ENCODE data around the gene FLYWCH1. TPM values are rescaled to one million over a fixed set of nuclear protein-coding genes. Genes with fewer than 3 reads are reported as not detected.
A peak's percentile ranks its signal among the peaks of the same experiment; 100 is the strongest.
"Not testable (repeated sequence)": the region's sequence is repeated elsewhere in the genome, so short reads cannot be mapped to it uniquely, and the experiment has no call there.

Gene FLYWCH1
- polyA plus RNA-seq, 3 donors: 5.0 to 42.7 (median 7.1) TPM

GRCh38 chr16:2927010-2927646 lies 15.4 kb downstream of the FLYWCH1 start:
- H3K27me3 ChIP-seq (ENCODE audit: control insufficient read depth in 2 of 2, insufficient read depth in 2 of 2, low read length in 2 of 2): no peaks in the 10 kb centered on the region
- no peak overlapping the region for H3K27ac ChIP-seq (ENCODE audit: low read depth in 1 of 2, low read length in 2 of 2)
- H3K79me2 ChIP-seq (ENCODE audit: insufficient read depth, low read length): no peaks in the 10 kb centered on the region
- intact Hi-C loops (cut with micrococcal nuclease): loop anchor here in 1 of 2 donors (2.0 kb wide), 1 partner anchor 88 kb away; no protein-coding TSS in a partner anchor
- peak overlapping the region in 3 of 7 donors; percentile 9 to 82 (median 43) for H3K27ac Mint-ChIP-seq
- H3K36me3 ChIP-seq (replicated peaks in 1 of 2; ENCODE audit: control insufficient read depth in 1 of 2, insufficient read depth in 2 of 2, low read length in 2 of 2): peaks cover 17 to 27% of the 10 kb centered on the region in 2 donors
- peak overlapping the region in 1 of 3 experiments; percentile 31 for H3K4me3 ChIP-seq (replicated peaks in 1 of 3; ENCODE audit: low read depth in 2 of 3, low read length in 3 of 3)
- H3K4me1 Mint-ChIP-seq: peaks cover 8% of the 10 kb centered on the region
- H3K27me3 Mint-ChIP-seq (ENCODE audit: low read depth in 3 of 3): no peaks in the 10 kb centered on the region
- TF ChIP-seq CTCF (IDR thresholded peaks at IDR 0.05): peak; percentile 95
- H3K4me2 ChIP-seq (replicated peaks; ENCODE audit: extremely low read depth, low read length, poor library complexity, severe bottlenecking): peak overlapping the region; percentile 55
- peak; percentile 86 to 92 (median 90) for DNase-seq
- H3K36me3 Mint-ChIP-seq: peaks cover 16 to 40% of the 10 kb centered on the region in 2 donors
- peaks cover 6 to 8% of the 10 kb centered on the region in 2 donors for H3K4me1 ChIP-seq (ENCODE audit: control insufficient read depth in 1 of 2, insufficient read depth in 2 of 2, low read length in 2 of 2)
- no peaks in the 10 kb centered on the region for H3K9me3 ChIP-seq (replicated peaks in 1 of 2; ENCODE audit: control insufficient read depth in 1 of 2, insufficient read depth in 1 of 2, low read length in 2 of 2)
- 5% methylated on average over 15 of the region's 19 CpGs for WGBS (ENCODE audit: insufficient coverage)
- H2AFZ ChIP-seq (ENCODE audit: insufficient read depth, low read depth, low read length, poor library complexity, severe bottlenecking): peak overlapping the region; percentile 56
- peaks cover 0 to 3% (median 0%) of the 10 kb centered on the region in 7 donors for H3K9me3 Mint-ChIP-seq
- H4K20me1 ChIP-seq (ENCODE audit: insufficient read depth, low read length): peaks cover 6% of the 10 kb centered on the region
- H3K9ac ChIP-seq (ENCODE audit: insufficient read depth, low read length, poor library complexity, severe bottlenecking): no peak overlapping the region
- no peak overlapping the region for H3K4me3 Mint-ChIP-seq

- H3K36me3 Mint-ChIP-seq: peaks cover 16 to 41% of the 10 kb centered on the region in 2 donors
- H3K27ac Mint-ChIP-seq; H3K4me2 ChIP-seq (replicated peaks; ENCODE audit: extremely low read depth, low read length, poor library complexity, severe bottlenecking); H3K4me1 ChIP-seq (ENCODE audit: control insufficient read depth in 1 of 2, insufficient read depth in 2 of 2, low read length in 2 of 2); H2AFZ ChIP-seq (ENCODE audit: insufficient read depth, low read depth, low read length, poor library complexity, severe bottlenecking); H3K9me3 Mint-ChIP-seq; H3K27me3 Mint-ChIP-seq (ENCODE audit: low read depth in 3 of 3); H3K4me3 ChIP-seq (replicated peaks in 1 of 3; ENCODE audit: low read depth in 2 of 3, low read length in 3 of 3); H3K27ac ChIP-seq (ENCODE audit: low read depth in 1 of 2, low read length in 2 of 2); DNase-seq; intact Hi-C loops (cut with micrococcal nuclease); H3K27me3 ChIP-seq (ENCODE audit: control insufficient read depth in 2 of 2, insufficient read depth in 2 of 2, low read length in 2 of 2); H4K20me1 ChIP-seq (ENCODE audit: insufficient read depth, low read length); H3K4me3 Mint-ChIP-seq; H3K4me1 Mint-ChIP-seq; H3K79me2 ChIP-seq (ENCODE audit: insufficient read depth, low read length); H3K9me3 ChIP-seq (replicated peaks in 1 of 2; ENCODE audit: control insufficient read depth in 1 of 2, insufficient read depth in 1 of 2, low read length in 2 of 2); H3K9ac ChIP-seq (ENCODE audit: insufficient read depth, low read length, poor library complexity, severe bottlenecking): not testable (repeated sequence)
- H3K36me3 ChIP-seq (replicated peaks in 1 of 2; ENCODE audit: control insufficient read depth in 1 of 2, insufficient read depth in 2 of 2, low read length in 2 of 2): peaks cover 14 to 24% of the 10 kb centered on the region in 2 donors
- 90% methylated on average over 2 of the region's 4 CpGs for WGBS (ENCODE audit: insufficient coverage)
Observed at GRCh38 chr16:2928151-2928550, 16.4 kb downstream of the FLYWCH1 start.

All from CD14-positive monocyte (primary cell).